Activated CD4-positive, alpha-beta memory T cell treated with anti-CD3 and anti-CD28 coated beads for 36 hours (primary cell): ENCODE measurements around the gene FHIT. TPM values are rescaled to one million over a fixed set of nuclear protein-coding genes. Genes with fewer than 3 reads are reported as not detected.

Experiments used
- CTCF ChIA-PET: fragments of 350-600 bp; sonication (Branson Sonifier 250); formaldehyde crosslinking; loops from one replicate; lab custom pipeline; 2021; ENCODE audit warnings: antibody characterized with exemption, inconsistent platforms; lab: Charles Lee
- POLR2A ChIA-PET: fragments of 350-600 bp; sonication (Branson Sonifier 250); formaldehyde crosslinking; loops from one replicate; lab custom pipeline; 2021; ENCODE audit warnings: antibody characterized with exemption; lab: Charles Lee
- DNase-seq: peaks from one replicate; pipeline ENCODE4 v3.0.0-alpha.2; 2020
- H3K27ac Mint-ChIP-seq: one replicate; pipeline ENCODE4 v1.8.0; 2021; ENCODE audit warnings: mixed read lengths
- H3K27me3 Mint-ChIP-seq: one replicate; pipeline ENCODE4 v1.8.0; 2021; ENCODE audit warnings: mixed read lengths
- H3K36me3 Mint-ChIP-seq: one replicate; pipeline ENCODE4 v1.8.0; 2021; ENCODE audit warnings: mixed read lengths
- H3K4me1 Mint-ChIP-seq: one replicate; pipeline ENCODE4 v1.8.0; 2021; ENCODE audit warnings: low read depth, mixed read lengths
- H3K4me3 Mint-ChIP-seq: one replicate; pipeline ENCODE4 v1.8.0; 2021; ENCODE audit warnings: mild to moderate bottlenecking, mixed read lengths
- H3K9me3 Mint-ChIP-seq: one replicate; pipeline ENCODE4 v1.8.0; 2021; ENCODE audit warnings: mixed read lengths
- intact Hi-C: fragments of 100-400 bp; cut with micrococcal nuclease; formaldehyde crosslinking; loops from one replicate; pipeline ENCODE4 v1.15.1; 2023
- total RNA-seq, 2 experiments: library from RNA; stranded (reverse); gene quantifications; one replicate each; pipeline ENCODE4 v1.2.3, GENCODE V29; 2021

FHIT gene
- total RNA-seq, 2 experiments from 2014 or later = 7.2 to 8.7 TPM

GRCh38 chr3:60629816-60630215 lies 621.4 kb downstream of the FHIT start:
- Mint-ChIP-seq H3K4me1 (no peaks in the 10 kb centered on the region), H3K27ac (no peak overlapping the region), H3K4me3 (no peak overlapping the region), H3K27me3 (peaks cover 4% of the 10 kb centered on the region), H3K36me3 (no peaks in the 10 kb centered on the region), H3K9me3 (no peaks in the 10 kb centered on the region)
- POLR2A ChIA-PET = no interaction called here
- DNase-seq = no peak
- CTCF ChIA-PET = no interaction called here
- intact Hi-C loops = no loop called here

GRCh38 chr3:60622349-60622748 lies 628.9 kb downstream of the FHIT start:
- ChIA-PET POLR2A (no interaction called here), CTCF (no interaction called here)
- no peaks in the 10 kb centered on the region for H3K4me1 Mint-ChIP-seq
- H3K36me3 Mint-ChIP-seq = no peaks in the 10 kb centered on the region
- no peak overlapping the region for H3K27ac Mint-ChIP-seq
- H3K4me3 Mint-ChIP-seq = no peak overlapping the region
- intact Hi-C loops = no loop called here
- DNase-seq = no peak
- no peaks in the 10 kb centered on the region for H3K27me3 Mint-ChIP-seq
- peaks cover 4% of the 10 kb centered on the region for H3K9me3 Mint-ChIP-seq

- H3K4me3 Mint-ChIP-seq = no peak overlapping the region
- POLR2A ChIA-PET = no interaction called here
- no peaks in the 10 kb centered on the region for H3K36me3 Mint-ChIP-seq
- no peaks in the 10 kb centered on the region for H3K4me1 Mint-ChIP-seq
- peaks cover 4% of the 10 kb centered on the region for H3K9me3 Mint-ChIP-seq
- intact Hi-C loops = no loop called here
- no peaks in the 10 kb centered on the region for H3K27me3 Mint-ChIP-seq
- DNase-seq = no peak
- H3K27ac Mint-ChIP-seq = no peak overlapping the region
- CTCF ChIA-PET = no interaction called here
Observed at GRCh38 chr3:60617188-60617587, 634.1 kb downstream of the FHIT start.

- Mint-ChIP-seq H3K36me3 (no peaks in the 10 kb centered on the region), H3K27ac (no peak overlapping the region), H3K4me1 (no peaks in the 10 kb centered on the region), H3K4me3 (no peak overlapping the region), H3K27me3 (no peaks in the 10 kb centered on the region), H3K9me3 (no peaks in the 10 kb centered on the region)
- ChIA-PET CTCF (interaction anchor here (0.6 kb wide), 1 partner anchor 690 kb away, joined by 4 read pairs; no protein-coding TSS in a partner anchor), POLR2A (no interaction called here)
- no peak for DNase-seq
- intact Hi-C loops = no loop called here
Observed at GRCh38 chr3:60613769-60614303, 637.4 kb downstream of the FHIT start.

GRCh38 chr3:60610441-60611112 lies 640.7 kb downstream of the FHIT start:
- H3K4me3 Mint-ChIP-seq = no peak overlapping the region
- H3K36me3 Mint-ChIP-seq = no peaks in the 10 kb centered on the region
- intact Hi-C loops = no loop called here
- no peak for DNase-seq
- ChIA-PET CTCF (no interaction called here), POLR2A (no interaction called here)
- H3K4me1 Mint-ChIP-seq = no peaks in the 10 kb centered on the region
- no peaks in the 10 kb centered on the region for H3K9me3 Mint-ChIP-seq
- H3K27me3 Mint-ChIP-seq = no peaks in the 10 kb centered on the region
- H3K27ac Mint-ChIP-seq = no peak overlapping the region

GRCh38 chr3:60609446-60609845 lies 641.8 kb downstream of the FHIT start:
- H3K4me3 Mint-ChIP-seq = no peak overlapping the region
- H3K36me3 Mint-ChIP-seq = no peaks in the 10 kb centered on the region
- no peak overlapping the region for H3K27ac Mint-ChIP-seq
- intact Hi-C loops = no loop called here
- no peaks in the 10 kb centered on the region for H3K9me3 Mint-ChIP-seq
- CTCF ChIA-PET = no interaction called here
- DNase-seq = no peak
- no peaks in the 10 kb centered on the region for H3K27me3 Mint-ChIP-seq
- POLR2A ChIA-PET = no interaction called here
- H3K4me1 Mint-ChIP-seq = no peaks in the 10 kb centered on the region

GRCh38 chr3:60603860-60604259 lies 647.4 kb downstream of the FHIT start:
- intact Hi-C loops = no loop called here
- H3K4me3 Mint-ChIP-seq = no peak overlapping the region
- POLR2A ChIA-PET = no interaction called here
- no peaks in the 10 kb centered on the region for H3K9me3 Mint-ChIP-seq
- H3K27ac Mint-ChIP-seq = no peak overlapping the region
- CTCF ChIA-PET = no interaction called here
- H3K36me3 Mint-ChIP-seq = no peaks in the 10 kb centered on the region
- no peaks in the 10 kb centered on the region for H3K27me3 Mint-ChIP-seq
- H3K4me1 Mint-ChIP-seq = peaks cover 15% of the 10 kb centered on the region
- DNase-seq = no peak

GRCh38 chr3:60600848-60601247 lies 650.4 kb downstream of the FHIT start:
- Mint-ChIP-seq H3K27me3 (peaks cover 5% of the 10 kb centered on the region), H3K4me1 (peaks cover 15% of the 10 kb centered on the region), H3K27ac (no peak overlapping the region), H3K4me3 (no peak overlapping the region), H3K36me3 (no peaks in the 10 kb centered on the region), H3K9me3 (no peaks in the 10 kb centered on the region)
- CTCF ChIA-PET = no interaction called here
- DNase-seq = no peak
- POLR2A ChIA-PET = no interaction called here
- intact Hi-C loops = no loop called here

- H3K27me3 Mint-ChIP-seq = peaks cover 5% of the 10 kb centered on the region
- H3K27ac Mint-ChIP-seq = no peak overlapping the region
- ChIA-PET CTCF (no interaction called here), POLR2A (no interaction called here)
- no peak overlapping the region for H3K4me3 Mint-ChIP-seq
- no peaks in the 10 kb centered on the region for H3K9me3 Mint-ChIP-seq
- no peak for DNase-seq
- intact Hi-C loops = no loop called here
- no peaks in the 10 kb centered on the region for H3K36me3 Mint-ChIP-seq
- H3K4me1 Mint-ChIP-seq = peaks cover 15% of the 10 kb centered on the region
Observed at GRCh38 chr3:60599586-60599985, 651.7 kb downstream of the FHIT start.

GRCh38 chr3:60598671-60599070 lies 652.6 kb downstream of the FHIT start:
- Mint-ChIP-seq H3K4me3 (no peak overlapping the region), H3K9me3 (no peaks in the 10 kb centered on the region), H3K36me3 (no peaks in the 10 kb centered on the region), H3K27ac (no peak overlapping the region), H3K27me3 (peaks cover 5% of the 10 kb centered on the region), H3K4me1 (peaks cover 15% of the 10 kb centered on the region)
- ChIA-PET CTCF (no interaction called here), POLR2A (no interaction called here)
- no peak for DNase-seq
- intact Hi-C loops = no loop called here

GRCh38 chr3:60594025-60594424 lies 657.2 kb downstream of the FHIT start:
- H3K27ac Mint-ChIP-seq = no peak overlapping the region
- H3K9me3 Mint-ChIP-seq = no peaks in the 10 kb centered on the region
- peaks cover 5% of the 10 kb centered on the region for H3K27me3 Mint-ChIP-seq
- no peaks in the 10 kb centered on the region for H3K4me1 Mint-ChIP-seq
- ChIA-PET CTCF (no interaction called here), POLR2A (no interaction called here)
- no peak for DNase-seq
- no peak overlapping the region for H3K4me3 Mint-ChIP-seq
- intact Hi-C loops = no loop called here
- H3K36me3 Mint-ChIP-seq = no peaks in the 10 kb centered on the region

GRCh38 chr3:60591267-60591666 lies 660.0 kb downstream of the FHIT start:
- Mint-ChIP-seq H3K4me3 (no peak overlapping the region), H3K27ac (no peak overlapping the region), H3K36me3 (no peaks in the 10 kb centered on the region), H3K9me3 (peaks cover 4% of the 10 kb centered on the region), H3K27me3 (peaks cover 2% of the 10 kb centered on the region), H3K4me1 (no peaks in the 10 kb centered on the region)
- ChIA-PET CTCF (no interaction called here), POLR2A (no interaction called here)
- intact Hi-C loops = no loop called here
- DNase-seq = no peak

- intact Hi-C loops = no loop called here
- no peaks in the 10 kb centered on the region for H3K36me3 Mint-ChIP-seq
- no peak overlapping the region for H3K4me3 Mint-ChIP-seq
- CTCF ChIA-PET = no interaction called here
- H3K27ac Mint-ChIP-seq = no peak overlapping the region
- no peaks in the 10 kb centered on the region for H3K4me1 Mint-ChIP-seq
- DNase-seq = no peak
- no peaks in the 10 kb centered on the region for H3K27me3 Mint-ChIP-seq
- POLR2A ChIA-PET = no interaction called here
- peaks cover 8% of the 10 kb centered on the region for H3K9me3 Mint-ChIP-seq
Observed at GRCh38 chr3:60588806-60589205, 662.4 kb downstream of the FHIT start.
